HL-60/S4 (cell line): ENCODE measurements around the gene NHP2.
"Not testable (repeated sequence)": the region's sequence is repeated elsewhere in the genome, so short reads cannot be mapped to it uniquely, and the experiment has no call there.

ENCODE experiments used
- in situ Hi-C: fragments of 300-500 bp; cut with MboI; formaldehyde crosslinking; loops from 2 replicates; pipeline ENCODE4 v1.14.3; 2022; ENCODE audit warnings: low sequenced_read_pairs

NHP2 gene

DNA sequence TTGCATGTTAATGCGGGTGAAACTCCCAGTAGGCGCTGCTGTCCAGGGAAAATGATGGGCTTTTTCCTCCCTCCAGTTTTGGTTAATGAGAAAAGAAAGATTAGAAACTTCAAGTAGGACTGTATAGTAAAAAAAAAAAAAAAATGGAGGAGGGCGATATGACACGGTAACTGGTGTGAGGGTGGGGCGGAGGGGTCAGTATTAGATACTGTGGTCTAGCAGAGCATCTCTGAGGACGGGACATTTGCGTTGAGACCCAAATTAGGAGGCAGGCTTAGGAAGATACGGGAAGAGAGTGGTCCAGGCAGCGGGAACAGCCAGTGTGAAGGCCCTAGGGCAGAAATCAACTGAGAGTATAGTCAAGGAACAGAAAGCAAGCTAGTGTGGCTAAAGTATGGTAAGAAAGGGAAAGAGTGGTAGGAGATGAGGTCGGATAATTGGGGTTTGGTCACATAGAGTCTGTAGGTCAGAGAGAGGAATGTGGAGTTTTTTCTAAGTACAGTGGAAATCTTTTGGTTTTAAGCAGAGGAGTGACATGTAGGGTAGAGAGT is 22.2 kb downstream of the NHP2 start:
- in situ Hi-C loops = no loop called here

DNA sequence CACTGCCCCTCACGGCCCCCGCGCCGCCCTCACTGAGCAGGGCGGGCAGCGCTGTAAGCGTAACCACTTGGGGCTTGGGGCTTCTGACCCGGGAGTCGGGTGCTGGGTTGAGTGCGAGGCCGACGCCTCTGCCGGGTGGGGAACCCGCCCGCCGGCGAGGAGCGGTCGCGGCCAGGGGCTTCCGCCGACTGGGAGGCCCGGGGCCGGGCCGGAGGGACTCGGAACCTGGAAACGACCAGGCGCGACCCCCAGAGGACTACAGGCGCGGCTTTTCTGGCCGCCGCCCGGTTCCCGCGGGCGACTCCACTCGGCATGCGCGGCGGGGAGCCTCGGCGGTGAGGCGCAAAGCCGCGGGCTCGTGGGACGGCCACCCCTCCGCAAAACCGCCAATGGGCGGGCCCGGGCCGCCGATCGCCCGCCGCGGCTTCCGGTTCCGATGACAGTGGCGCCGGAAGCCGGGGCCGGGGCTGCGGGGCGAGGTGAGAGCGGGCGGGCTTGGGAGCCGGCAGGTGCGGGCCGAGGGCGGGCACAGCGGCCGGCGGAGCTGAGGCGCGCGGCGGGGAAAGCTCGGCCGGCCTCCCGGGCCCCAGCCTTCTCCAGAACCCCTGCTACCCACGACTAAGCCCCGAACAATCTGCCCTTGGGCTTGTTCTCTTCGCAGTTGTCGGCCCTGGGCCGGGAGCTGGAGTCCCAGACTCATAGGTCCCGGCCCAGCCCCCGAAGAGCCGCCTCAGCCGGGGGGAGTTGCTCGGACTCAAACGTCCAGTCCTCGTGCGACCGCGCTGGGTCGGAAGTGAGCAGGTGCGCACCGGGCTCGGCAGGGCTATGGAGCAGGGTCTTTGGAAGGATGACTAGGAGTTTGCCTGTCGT is 22.9 kb downstream of the NHP2 start, which contains the start of gene RMND5B:
Gene RMND5B, plus strand, starts transcription at position 439 of the 870 bp plus-strand sequence. CDS start 7,106 bp downstream, outside the sequence.
- in situ Hi-C loops = no loop called here

DNA sequence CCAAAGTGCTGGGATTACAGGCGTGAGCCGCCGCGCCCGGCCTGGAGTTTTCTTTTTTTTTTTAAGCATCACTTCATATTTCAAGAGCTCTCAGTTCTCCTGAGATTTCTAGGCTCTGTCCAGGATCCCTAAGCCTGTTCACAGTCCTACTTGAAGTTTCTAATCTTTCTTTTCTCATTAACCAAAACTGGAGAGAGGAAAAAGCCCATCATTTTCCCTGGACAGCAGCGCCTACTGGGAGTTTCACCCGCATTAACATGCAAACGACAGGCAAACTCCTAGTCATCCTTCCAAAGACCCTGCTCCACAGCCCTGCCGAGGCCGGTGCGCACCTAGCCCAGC is 23.5 kb downstream of the NHP2 start:
- in situ Hi-C loops = not testable (repeated sequence)

DNA sequence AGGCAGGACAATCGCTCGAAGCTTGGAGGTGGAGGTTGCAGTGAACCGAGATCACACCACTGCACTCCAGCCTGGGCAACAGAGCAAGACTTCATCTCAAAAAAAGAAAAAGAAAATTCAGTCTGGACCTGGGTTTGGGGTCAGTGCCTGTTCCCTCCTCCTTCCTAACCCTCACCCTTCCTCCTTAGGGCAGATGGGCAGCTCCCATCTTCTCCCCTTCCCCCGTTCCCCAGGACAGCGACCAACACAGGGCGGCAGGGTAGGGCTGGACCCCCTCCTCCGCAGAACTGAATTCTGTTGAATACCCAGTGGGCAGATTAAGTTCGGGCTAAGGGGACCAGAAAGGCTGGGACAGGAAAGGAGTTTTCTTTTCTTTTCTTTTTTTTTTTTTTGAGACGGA is 24.4 kb downstream of the NHP2 start:
- in situ Hi-C loops = no loop called here

DNA sequence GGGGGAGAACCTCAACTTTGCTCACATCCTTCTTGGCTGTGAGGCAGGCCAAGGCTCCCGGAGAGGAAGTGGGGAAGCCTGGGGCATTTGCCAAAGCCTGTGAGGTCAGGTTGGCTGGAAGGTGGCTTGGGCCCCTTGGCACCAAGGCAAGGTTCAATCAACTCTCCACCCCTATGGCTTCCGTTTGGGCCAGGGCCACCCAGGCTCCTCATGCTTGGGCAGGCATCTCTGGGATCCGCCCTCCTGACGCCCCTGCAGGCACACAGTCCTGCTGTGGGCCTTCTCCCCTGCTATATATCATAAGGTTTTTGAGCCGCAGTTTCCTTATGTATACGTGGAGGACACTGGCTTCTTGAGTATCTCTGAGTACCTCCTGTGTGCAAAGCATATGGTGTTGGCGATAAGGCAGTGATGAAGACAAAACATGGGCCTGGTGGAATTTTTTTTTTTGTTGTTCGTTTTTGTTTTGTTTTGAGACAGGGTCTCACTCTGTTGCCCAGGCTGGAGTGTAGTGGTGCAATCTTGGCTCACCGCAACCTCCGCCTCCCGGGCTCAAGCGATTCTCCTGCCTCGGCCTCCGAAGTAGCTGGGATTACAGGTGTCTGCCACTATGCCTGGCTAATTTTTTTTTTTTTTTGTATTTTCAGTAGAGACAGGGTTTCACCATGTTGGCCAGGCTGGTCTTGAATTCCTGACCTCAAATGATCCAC is 26.2 kb downstream of the NHP2 start:
- in situ Hi-C loops = not testable (repeated sequence)

DNA sequence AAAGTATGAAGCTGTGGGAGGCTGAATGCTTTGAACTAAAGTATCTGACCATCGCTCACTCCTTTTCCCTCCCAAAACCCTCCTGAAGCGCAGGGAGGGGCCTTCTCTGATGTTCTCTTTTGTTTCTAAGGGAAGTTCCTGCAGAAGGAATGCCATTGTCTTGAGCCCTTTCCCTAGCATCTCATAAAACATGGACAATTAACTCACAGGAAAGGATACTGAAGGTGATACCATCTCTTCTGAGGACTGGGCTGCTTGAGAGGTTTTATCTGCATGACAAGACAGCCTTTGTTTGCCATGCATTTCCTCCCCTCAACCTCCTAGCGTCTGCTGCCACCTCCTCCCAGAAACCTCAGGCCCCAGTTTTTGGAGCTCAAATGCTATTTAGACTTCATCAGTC is 27.1 kb downstream of the NHP2 start:
- in situ Hi-C loops = no loop called here

DNA sequence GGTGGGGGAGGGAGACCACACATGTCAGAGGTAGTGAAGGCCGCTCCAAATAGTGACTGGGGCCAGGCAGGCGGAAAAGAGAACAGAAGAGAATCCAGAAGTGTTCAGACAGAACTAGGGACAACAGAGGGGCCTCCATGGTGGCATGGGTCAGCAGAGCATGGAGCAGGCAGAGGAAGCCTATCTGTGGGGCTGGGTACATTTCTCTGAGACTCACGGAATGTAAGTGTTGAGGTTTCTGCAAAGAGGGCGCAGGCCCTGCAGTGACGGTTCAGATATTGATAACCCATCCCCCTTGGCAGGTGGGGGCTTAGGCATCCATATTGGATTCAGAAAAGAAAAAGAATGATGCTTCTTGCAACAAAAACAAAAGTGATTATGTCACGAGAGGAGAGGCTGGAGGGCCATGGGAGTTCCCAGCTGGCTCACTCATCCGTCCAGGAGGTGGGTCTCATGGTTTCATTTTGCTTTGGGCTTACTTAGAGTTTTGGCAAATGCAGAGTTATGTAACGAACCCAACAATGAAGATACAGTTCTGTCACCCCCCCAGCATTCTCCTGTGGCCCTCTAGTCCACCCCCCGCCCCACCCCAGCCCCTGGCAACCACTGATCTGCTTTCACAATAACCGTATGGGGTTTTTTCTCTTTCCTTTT is 28.3 kb downstream of the NHP2 start:
- in situ Hi-C loops = no loop called here

DNA sequence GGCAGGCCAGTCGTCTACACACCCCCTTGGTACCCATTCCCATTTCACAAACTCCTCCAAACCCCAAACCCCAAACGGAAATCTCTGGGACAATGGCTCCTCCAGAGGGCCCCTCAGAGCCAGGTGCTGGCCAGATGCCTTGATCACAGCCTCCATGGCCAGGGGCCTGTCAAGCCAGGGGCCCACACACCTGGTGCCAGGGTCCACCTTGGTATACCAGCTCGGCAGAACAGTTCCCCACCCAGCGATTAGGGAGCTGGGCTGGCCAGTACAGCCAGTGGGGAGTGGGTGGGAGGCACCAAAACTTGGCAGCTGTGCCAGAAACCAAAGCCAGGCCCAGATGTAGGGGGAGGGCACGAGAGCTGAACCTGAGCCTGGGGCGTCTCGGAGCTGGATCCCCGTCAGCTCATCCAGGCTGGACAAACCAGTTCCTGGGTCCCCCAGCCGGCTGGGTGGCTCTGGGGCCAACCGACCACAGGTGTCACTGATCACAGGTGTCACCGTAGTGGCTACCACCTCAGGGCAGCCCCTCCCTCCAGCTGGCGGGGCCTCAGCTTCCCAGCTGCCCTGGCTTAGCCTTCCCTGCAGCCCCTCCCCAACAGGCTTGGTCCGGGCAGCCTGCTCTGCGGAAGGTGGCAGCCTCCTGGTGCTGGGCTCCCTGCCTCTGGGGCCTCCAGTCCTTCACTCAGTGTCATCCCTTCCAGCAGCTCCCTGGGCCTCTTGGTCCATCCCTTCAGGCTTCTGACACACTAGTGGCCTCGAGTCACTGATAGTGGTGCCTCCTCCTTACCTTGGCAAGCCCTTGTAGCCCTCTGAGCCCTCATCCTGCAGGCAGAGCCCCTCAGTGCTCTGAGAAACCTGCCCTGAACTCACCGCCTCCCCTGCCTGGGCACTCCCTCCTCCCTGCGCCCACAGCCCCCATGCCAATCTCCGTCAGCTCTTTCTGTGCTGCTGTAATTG is 29.4 kb downstream of the NHP2 start:
- in situ Hi-C loops = no loop called here

DNA sequence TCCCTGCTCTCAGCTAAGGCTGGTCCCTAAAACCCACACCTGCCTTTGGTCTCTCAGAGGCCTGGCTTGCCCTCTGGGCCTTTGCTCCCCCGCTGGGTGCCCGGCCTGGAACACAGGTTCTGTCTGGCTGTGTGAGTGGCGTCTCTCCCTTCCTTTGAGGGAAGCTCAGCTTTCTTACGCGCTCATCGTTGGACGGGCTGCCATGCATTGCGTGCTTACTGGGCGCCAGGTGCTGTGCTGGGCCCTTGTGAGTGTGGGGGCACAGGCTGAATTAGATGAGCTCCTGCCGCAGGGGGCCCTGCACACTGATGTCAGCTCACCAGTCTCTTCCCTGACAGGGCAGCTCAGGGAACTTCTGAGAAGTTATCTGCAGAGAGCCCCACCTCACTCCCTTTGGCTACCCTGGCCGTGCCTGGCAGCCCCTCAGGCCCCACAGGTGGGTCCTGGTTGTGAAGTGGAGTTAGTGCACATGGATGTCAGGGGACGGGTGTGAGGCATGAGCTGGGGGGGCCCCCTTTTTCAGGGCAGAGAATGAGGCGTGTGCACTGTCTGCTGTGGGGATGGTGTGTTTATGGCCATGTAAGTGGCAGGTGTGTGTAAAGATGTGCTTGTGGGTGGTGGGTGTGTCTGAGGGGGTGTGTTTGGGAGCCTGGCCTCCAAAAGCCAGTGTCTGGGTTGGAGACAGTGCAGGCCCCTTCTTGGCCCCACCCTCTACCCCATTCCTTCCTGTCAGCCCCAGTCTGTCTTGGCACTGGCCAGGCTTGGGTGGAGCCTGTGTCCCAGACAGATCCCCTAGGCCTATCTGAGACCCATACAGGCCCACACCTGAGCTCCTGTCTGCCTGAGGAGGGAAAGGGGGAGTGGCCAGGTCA is 30.4 kb downstream of the NHP2 start:
- in situ Hi-C loops = no loop called here

DNA sequence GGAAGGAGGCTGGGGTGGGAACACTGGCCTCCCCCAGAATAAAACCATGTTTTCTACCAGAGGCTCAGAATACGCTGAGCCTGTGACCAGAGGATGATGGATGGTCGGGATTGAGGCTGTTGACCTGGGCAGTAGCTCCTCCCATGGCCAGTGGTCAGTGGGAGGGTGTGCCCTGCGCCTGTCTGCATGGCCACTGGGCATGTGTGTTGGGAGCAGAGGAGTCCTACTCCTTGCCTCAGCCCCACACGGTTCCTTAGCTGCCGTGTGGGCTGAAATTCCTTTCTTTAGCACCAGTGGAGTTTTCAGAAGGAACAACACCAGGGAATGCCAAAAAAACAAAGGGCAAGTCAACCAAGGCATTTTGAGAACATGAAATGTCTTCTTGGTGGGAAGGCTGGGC is 31.3 kb downstream of the NHP2 start:
- in situ Hi-C loops = no loop called here

DNA sequence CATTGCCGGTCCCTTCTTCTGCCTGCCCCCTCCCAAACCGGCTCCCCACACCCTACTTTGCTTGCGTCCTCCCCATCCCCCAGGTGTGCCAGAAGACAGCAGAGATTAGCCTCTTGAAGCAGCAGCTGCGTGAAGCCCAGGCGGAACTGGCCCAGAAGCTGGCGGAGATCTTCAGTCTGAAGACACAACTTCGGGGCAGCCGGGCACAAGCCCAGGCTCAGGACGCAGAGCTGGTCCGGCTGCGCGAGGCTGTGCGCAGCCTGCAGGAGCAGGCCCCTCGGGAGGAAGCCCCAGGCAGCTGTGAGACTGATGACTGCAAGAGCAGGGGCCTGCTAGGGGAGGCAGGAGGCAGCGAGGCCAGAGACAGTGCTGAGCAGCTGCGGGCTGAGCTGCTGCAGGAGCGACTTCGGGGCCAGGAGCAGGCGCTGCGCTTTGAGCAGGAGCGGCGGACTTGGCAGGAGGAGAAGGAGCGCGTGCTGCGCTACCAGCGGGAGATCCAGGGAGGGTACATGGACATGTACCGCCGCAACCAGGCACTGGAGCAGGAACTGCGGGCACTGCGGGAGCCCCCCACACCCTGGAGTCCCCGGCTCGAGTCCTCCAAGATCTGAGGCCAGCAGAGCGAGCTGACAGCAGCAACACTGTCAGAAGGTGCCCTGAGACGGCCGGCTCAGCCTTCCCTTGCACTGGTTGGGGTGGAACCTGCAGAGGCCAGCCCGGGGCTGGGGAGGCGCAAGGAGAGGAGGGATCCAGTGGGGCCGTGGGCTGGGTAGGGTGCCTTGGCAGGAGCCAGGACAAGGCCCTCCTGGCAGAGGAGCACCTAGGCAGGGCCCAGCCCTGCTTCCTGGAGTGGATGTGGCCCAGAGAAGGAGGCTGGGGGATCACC is 32.1 kb downstream of the NHP2 start:
- in situ Hi-C loops = no loop called here

DNA sequence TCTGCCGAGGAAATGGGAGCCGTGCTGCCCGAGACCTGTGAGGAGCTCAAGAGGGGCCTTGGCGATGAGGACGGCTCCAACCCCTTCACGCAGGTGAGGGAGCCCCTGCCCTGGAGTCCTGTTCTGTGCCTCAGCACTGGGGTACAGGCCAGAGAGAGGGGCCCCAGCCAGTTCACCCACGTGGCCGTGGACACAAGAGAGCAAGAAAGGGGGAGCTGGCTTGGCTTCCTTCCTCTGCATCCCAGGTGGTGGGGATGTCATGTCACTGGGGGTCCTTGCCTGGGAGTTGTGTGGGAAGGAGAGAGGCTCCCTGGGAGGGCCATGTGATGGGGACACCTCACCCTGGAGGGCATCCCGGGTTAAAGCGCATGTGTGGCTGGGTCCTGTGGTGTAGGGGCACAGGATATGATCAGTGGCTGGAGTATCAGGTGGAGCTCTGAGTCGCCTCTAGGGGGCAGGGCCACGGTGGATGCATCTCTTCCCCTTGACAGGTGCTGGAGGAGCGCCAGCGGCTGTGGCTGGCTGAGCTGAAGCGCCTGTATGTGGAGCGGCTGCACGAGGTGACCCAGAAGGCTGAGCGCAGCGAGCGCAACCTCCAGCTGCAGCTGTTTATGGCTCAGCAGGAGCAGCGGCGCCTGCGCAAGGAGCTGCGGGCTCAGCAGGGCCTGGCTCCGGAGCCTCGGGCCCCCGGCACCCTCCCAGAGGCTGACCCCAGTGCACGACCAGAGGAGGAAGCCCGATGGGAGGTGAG is 32.9 kb downstream of the NHP2 start:
- in situ Hi-C loops = no loop called here

DNA sequence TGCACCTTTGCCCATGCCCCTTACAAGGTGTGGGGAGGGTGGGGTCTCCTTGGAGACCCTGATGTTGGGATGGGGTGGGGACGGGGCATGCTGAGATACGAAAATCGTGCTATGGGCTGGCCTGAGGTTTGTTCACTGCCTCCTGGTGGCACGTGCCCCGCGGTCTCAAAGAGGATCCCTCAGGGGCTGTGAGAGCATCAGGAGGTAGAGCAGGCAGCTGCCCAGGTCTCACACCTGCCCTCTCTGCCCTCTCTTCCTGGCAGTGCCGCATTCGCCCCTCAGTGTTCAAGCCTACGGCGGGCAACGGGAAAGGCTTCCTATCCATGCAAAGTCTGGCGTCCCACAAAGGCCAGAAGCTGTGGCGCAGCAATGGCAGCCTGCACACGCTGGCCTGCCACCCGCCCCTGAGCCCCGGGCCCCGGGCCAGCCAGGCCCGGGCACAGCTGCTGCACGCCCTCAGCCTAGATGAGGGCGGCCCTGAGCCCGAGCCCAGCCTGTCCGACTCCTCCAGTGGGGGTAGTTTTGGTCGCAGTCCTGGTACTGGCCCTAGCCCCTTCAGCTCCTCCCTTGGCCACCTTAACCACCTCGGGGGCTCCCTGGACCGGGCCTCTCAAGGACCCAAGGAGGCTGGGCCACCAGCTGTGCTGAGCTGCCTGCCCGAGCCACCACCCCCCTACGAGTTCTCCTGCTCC is 33.6 kb downstream of the NHP2 start:
- in situ Hi-C loops = no loop called here

DNA sequence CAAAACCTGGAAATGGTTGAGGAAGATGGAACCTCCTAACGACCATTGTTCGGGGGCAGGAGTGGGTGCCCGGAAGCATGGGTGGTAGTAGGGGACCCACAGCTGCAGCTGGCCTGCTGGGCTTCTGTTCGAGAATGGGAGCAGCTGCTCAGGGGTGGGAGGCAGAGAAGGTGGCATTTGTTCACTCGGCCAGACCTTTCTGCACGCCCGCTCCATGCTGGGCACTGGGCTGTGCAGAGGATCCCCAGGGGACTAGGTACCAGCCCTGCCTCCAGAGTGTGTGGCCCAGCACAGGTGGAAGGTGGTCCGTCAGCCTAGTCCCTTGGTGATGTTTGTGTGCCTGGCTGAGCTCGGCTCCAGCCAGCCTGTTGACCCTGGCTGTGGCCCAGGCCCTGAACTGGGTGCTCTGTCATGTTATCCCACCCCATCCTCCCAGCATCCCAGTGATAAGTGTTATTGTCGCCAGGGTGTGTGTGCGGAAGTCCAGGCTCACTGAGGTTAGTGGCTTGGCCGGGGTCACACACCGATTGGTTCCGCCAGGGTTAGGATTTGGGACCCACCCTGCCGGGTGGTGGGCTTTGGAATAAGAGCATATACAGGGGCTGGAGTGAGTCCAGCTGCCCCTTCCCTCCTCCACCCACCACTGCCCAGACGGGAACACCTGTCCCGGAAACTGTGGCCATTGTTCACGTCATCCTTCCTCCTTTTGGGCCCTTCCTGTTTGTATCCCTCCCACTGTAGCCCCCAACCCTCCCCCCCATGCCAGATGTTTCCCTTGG is 35.6 kb downstream of the NHP2 start:
- in situ Hi-C loops = no loop called here

DNA sequence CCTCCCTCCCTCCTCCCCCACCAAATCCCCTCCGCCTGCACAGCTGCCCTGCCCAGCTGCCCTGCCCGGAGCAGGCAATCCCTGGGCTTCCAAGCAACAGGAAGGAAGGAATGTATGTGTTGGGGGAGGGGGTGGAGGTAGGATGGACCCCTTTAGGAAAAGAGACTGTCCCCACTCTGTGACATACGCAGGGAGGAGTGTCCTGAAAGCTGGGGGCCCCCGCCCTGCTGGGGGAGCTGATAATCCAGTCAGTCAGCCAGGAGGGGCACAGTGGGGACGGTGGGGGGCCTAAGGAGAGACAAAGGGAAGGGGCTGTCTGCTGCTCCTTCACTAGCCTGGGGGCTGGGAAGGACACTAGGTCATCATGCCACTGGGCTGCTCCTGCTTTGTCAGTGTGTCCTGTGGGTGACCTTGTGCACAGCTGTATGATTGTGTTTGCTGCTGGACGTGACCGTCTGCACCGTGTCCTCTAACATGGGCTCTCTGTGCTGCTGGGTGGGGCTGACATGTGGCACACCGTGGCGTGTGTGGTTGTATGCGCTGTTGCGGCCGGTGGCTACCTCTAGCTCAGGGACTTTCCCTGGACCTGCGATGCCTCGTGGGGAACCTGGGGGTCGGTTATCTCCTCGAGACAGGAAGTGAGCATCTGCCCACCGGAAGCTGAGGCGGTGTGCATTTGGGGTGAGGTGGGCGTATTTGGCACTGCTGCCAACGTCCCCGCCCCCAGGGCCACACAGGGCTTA is 37.4 kb downstream of the NHP2 start:
- in situ Hi-C loops = no loop called here

DNA sequence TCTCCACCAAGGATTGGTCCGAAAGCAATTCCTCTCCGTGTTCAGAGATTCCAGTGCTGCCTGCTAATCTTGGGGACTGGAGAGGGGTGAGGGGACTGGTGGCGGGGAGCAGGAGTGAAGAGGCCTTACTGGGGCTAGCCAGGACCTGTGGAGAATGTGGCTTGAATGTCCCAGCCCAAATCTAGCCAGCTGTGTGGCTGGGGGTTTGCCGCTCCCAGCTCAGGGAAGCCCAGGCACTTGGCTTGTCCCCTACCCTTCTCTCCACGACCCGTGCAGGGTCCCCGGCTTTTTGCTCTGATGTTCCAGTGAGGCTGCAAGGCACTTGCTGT is 37.9 kb downstream of the NHP2 start:
- in situ Hi-C loops = no loop called here
